ENCODE results near the gene SLC16A7. TPM values are rescaled to one million over a fixed set of nuclear protein-coding genes. Genes with fewer than 3 reads are reported as not detected.
"Not testable (repeated sequence)": the region's sequence is repeated elsewhere in the genome, so short reads cannot be mapped to it uniquely, and the experiment has no call there.

The SLC16A7 gene
- total RNA-seq, 1 donor from 2014 or later = 25.0 TPM

DNA sequence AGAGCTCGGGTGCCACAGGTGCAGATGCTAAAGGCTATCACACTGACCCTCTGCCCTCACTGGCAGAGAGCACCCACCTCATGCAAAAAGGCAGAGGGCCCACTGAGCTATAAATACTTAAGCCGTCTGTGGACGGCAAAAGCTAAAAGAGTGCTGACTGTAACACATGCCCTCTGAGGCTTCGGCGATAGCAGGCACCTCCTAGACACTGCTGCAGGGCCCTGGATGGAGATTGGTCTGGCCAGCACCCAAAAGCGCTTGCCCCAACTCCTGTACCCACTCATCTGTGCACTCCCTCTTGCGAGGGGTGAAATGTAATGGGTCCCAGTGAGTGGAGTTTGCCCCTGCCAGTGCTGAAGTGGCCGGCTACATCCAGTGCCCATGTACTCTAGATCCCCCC lies 148.7 kb downstream of the SLC16A7 start:
- TF ChIP-seq, protein P1, sequence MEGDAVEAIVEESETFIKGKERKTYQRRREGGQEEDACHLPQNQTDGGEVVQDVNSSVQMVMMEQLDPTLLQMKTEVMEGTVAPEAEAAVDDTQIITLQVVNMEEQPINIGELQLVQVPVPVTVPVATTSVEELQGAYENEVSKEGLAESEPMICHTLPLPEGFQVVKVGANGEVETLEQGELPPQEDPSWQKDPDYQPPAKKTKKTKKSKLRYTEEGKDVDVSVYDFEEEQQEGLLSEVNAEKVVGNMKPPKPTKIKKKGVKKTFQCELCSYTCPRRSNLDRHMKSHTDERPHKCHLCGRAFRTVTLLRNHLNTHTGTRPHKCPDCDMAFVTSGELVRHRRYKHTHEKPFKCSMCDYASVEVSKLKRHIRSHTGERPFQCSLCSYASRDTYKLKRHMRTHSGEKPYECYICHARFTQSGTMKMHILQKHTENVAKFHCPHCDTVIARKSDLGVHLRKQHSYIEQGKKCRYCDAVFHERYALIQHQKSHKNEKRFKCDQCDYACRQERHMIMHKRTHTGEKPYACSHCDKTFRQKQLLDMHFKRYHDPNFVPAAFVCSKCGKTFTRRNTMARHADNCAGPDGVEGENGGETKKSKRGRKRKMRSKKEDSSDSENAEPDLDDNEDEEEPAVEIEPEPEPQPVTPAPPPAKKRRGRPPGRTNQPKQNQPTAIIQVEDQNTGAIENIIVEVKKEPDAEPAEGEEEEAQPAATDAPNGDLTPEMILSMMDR (IDR thresholded peaks at IDR 0.05) = no peak
- H3K4me3 Mint-ChIP-seq (ENCODE audit: unreplicated experiment) = no peak overlapping the region
- no peaks in the 10 kb centered on the region for H3K27me3 Mint-ChIP-seq (ENCODE audit: low read depth)
- no peak for DNase-seq (ENCODE audit: low spot score)
- peaks cover 6% of the 10 kb centered on the region for H3K9me3 Mint-ChIP-seq (ENCODE audit: low read depth)
- H3K36me3 Mint-ChIP-seq (ENCODE audit: low read depth) = peaks cover 5% of the 10 kb centered on the region
- H3K27ac Mint-ChIP-seq (ENCODE audit: unreplicated experiment) = no peak overlapping the region
- H3K4me1 Mint-ChIP-seq (ENCODE audit: low read depth) = peaks cover 6% of the 10 kb centered on the region

DNA sequence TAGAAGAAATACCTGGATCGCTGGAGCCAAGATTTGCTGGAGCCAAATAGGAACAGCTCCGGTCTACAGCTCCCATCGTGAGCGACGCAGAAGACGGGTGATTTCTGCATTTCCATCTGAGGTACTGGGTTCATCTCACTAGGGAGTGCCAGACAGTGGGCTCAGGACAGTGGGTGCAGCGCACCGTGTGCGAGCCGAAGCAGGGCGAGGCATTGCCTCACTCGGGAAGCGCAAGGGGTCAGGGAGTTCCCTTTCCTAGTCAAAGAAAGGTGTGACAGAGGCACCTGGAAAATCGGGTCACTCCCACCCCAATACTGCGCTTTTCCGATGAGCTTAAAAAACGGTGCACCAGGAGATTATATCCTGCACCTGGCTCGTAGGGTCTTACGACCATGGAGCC lies 155.3 kb downstream of the SLC16A7 start:
- H3K4me3 Mint-ChIP-seq (ENCODE audit: unreplicated experiment); H3K27me3 Mint-ChIP-seq (ENCODE audit: low read depth); H3K27ac Mint-ChIP-seq (ENCODE audit: unreplicated experiment); DNase-seq (ENCODE audit: low spot score); H3K4me1 Mint-ChIP-seq (ENCODE audit: low read depth): not testable (repeated sequence)
- Mint-ChIP-seq H3K36me3 (ENCODE audit: low read depth) (peaks cover 11% of the 10 kb centered on the region), H3K9me3 (ENCODE audit: low read depth) (peaks cover 24% of the 10 kb centered on the region)

DNA sequence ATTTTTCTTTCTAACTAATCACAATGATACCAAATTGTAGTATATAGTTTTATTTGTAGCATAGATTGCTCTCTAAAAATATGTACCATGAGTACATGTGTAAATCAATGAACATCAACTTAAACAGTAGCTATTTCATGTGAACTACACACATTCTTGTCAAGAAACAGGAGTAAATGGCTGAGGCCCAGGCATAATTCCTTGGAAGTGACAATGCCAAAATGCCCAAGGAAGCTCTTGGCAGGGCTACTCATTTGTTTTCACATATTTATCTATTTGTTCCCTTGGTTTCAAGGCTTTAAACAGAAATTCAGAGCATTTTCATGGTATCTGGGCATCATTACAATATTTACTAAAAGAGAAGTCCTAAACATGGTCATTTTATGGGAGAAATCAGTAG lies 165.7 kb downstream of the SLC16A7 start:
- no peaks in the 10 kb centered on the region for H3K9me3 Mint-ChIP-seq (ENCODE audit: low read depth)
- H3K27me3 Mint-ChIP-seq (ENCODE audit: low read depth) = no peaks in the 10 kb centered on the region
- DNase-seq (ENCODE audit: low spot score) = no peak
- TF ChIP-seq, protein P1 (IDR thresholded peaks at IDR 0.05) = no peak
- peaks cover 3% of the 10 kb centered on the region for H3K36me3 Mint-ChIP-seq (ENCODE audit: low read depth)
- H3K27ac Mint-ChIP-seq (ENCODE audit: unreplicated experiment) = no peak overlapping the region
- H3K4me1 Mint-ChIP-seq (ENCODE audit: low read depth) = no peaks in the 10 kb centered on the region
- H3K4me3 Mint-ChIP-seq (ENCODE audit: unreplicated experiment) = no peak overlapping the region

DNA sequence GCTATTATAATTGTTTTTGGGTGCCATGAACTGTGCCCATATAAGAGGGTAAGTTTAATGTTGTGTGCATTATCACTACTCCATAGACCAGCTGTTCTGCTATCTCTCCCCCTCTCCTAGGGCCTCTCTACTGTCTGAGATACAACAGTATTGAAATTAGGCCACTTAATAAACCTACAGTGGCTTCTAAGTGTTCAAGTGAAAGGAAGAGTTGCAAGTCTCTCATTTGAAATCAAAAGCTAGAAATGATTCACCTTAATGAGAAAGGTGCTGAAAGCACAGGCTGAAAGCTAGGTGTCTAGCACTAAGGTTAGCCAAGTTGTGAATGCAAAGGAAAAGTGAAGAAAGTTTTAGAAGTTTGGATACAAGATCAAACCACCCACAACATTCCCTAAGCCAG lies 168.0 kb downstream of the SLC16A7 start:
- peaks cover 7% of the 10 kb centered on the region for H3K36me3 Mint-ChIP-seq (ENCODE audit: low read depth)
- no peak overlapping the region for H3K4me3 Mint-ChIP-seq (ENCODE audit: unreplicated experiment)
- TF ChIP-seq, protein P1 (IDR thresholded peaks at IDR 0.05) = no peak
- DNase-seq (ENCODE audit: low spot score) = no peak
- no peaks in the 10 kb centered on the region for H3K27me3 Mint-ChIP-seq (ENCODE audit: low read depth)
- H3K27ac Mint-ChIP-seq (ENCODE audit: unreplicated experiment) = no peak overlapping the region
- H3K4me1 Mint-ChIP-seq (ENCODE audit: low read depth) = no peaks in the 10 kb centered on the region
- peaks cover 7% of the 10 kb centered on the region for H3K9me3 Mint-ChIP-seq (ENCODE audit: low read depth)

DNA sequence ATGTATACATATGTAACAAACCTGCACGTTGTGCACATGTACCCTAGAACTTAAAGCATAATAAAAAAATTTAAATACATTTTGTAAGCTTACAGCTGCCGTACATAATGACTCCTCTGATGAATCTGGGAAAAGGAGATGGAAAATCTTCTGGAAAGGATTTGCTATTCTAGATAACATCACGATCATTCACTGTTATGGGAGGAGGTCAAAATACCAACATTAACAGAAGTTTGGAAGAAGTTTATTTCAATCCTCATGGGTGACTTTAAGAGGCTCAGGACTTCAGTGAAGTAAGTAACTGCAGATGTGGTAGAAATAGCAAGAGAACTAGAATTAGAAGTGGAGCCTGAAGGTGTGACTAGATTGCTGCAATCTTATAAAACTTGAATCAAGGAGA lies 172.2 kb downstream of the SLC16A7 start:
- no peak for DNase-seq (ENCODE audit: low spot score)
- Mint-ChIP-seq H3K27ac (ENCODE audit: unreplicated experiment) (no peak overlapping the region), H3K4me3 (ENCODE audit: unreplicated experiment) (no peak overlapping the region), H3K4me1 (ENCODE audit: low read depth) (no peaks in the 10 kb centered on the region), H3K27me3 (ENCODE audit: low read depth) (no peaks in the 10 kb centered on the region), H3K9me3 (ENCODE audit: low read depth) (peaks cover 7% of the 10 kb centered on the region), H3K36me3 (ENCODE audit: low read depth) (peaks cover 7% of the 10 kb centered on the region)
- TF ChIP-seq, protein P1 (IDR thresholded peaks at IDR 0.05) = no peak

DNA sequence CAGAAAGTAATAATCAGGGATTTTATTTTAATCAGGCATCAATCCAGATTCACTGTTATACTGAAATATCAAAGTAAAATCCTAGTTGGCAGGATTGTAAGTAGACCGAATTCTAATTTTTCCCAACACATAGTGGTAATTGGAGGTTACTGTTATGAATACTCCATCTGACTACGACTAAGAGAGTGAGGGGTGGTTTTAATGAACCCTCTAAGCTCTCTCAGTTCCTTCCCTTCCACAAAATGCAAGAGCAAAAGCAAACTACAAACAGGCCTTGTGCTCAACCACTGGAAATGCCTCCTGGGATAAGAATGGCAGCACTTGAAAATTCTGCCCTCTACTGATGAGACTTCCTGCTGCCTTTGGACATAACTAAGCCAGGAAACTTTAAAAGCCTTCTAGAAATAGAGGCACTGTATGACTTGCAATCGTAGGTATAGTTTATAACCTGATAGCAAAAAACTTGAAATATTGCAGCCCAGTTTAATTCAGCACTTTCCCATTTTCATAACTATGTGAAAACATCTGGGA lies 184.8 kb downstream of the SLC16A7 start:
- Mint-ChIP-seq H3K27ac (ENCODE audit: unreplicated experiment) (no peak overlapping the region), H3K27me3 (ENCODE audit: low read depth) (no peaks in the 10 kb centered on the region), H3K36me3 (ENCODE audit: low read depth) (peaks cover 2% of the 10 kb centered on the region), H3K4me1 (ENCODE audit: low read depth) (no peaks in the 10 kb centered on the region), H3K4me3 (ENCODE audit: unreplicated experiment) (no peak overlapping the region), H3K9me3 (ENCODE audit: low read depth) (no peaks in the 10 kb centered on the region)
- TF ChIP-seq, protein P1 (IDR thresholded peaks at IDR 0.05) = peak; percentile 61
- no peak for DNase-seq (ENCODE audit: low spot score)

All from chondrocyte (in vitro differentiated cells).